Activated CD8-positive, alpha-beta memory T cell treated with anti-CD3 and anti-CD28 coated beads, Interleukin-2, amount 10 ng/mL, durations not matched to agents 7 days and 5 days (primary cell): ENCODE measurements around the gene NUP214. TPM values are rescaled to one million over a fixed set of nuclear protein-coding genes. Genes with fewer than 3 reads are reported as not detected.
"Not testable (repeated sequence)": the region's sequence is repeated elsewhere in the genome, so short reads cannot be mapped to it uniquely, and the experiment has no call there.

Experiments
- ATAC-seq: fragments of 150-1000 bp; cut with Tn5 transposase; one replicate; pipeline ENCODE4 v1.10.0; 2021; ENCODE audit warnings: moderate library complexity
- CTCF ChIA-PET: fragments of 350-600 bp; sonication (Branson Sonifier 250); formaldehyde crosslinking; loops from one replicate; lab custom pipeline; 2021; ENCODE audit warnings: antibody characterized with exemption; lab: Charles Lee
- DNase-seq: peaks from one replicate; pipeline ENCODE4 v3.0.0-alpha.2; 2020
- H3K27ac Mint-ChIP-seq: one replicate; pipeline ENCODE4 v1.8.0; 2021; ENCODE audit warnings: mild to moderate bottlenecking, mixed read lengths
- H3K27me3 Mint-ChIP-seq: one replicate; pipeline ENCODE4 v1.8.0; 2021; ENCODE audit warnings: mixed read lengths
- H3K36me3 Mint-ChIP-seq: one replicate; pipeline ENCODE4 v1.8.0; 2021; ENCODE audit warnings: mild to moderate bottlenecking, mixed read lengths
- H3K4me1 Mint-ChIP-seq: one replicate; pipeline ENCODE4 v1.8.0; 2021; ENCODE audit warnings: mixed read lengths
- H3K4me3 Mint-ChIP-seq: one replicate; pipeline ENCODE4 v1.8.0; 2021; ENCODE audit warnings: mild to moderate bottlenecking, moderate library complexity, mixed read lengths
- H3K9me3 Mint-ChIP-seq: one replicate; pipeline ENCODE4 v1.8.0; 2022; ENCODE audit warnings: low read depth, mixed read lengths
- total RNA-seq, 2 experiments: library from RNA; stranded (reverse); gene quantifications; one replicate each; pipeline ENCODE4 v1.2.3, GENCODE V29; 2021

The NUP214 gene
- total RNA-seq, 2 experiments from 2014 or later = 58.3 to 79.9 TPM

GRCh38 chr9:131140112-131140511, 14.7 kb downstream of the NUP214 start:
- Mint-ChIP-seq H3K36me3 (peaks cover 56% of the 10 kb centered on the region), H3K27me3 (no peaks in the 10 kb centered on the region), H3K4me3 (no peak overlapping the region), H3K4me1 (peaks cover 1% of the 10 kb centered on the region), H3K27ac (no peak overlapping the region), H3K9me3 (no peaks in the 10 kb centered on the region)
- CTCF ChIA-PET = interaction anchor here (1.1 to 1.2 kb wide), 2 partner anchors 15 to 196 kb away, joined by 3 to 8 read pairs; partner anchors contain the start of gene NUP214
- DNase-seq (no peak), ATAC-seq (no peak)

- CTCF ChIA-PET = interaction anchor here (1.1 kb wide), 1 partner anchor 196 kb away, joined by 8 read pairs; no protein-coding TSS in a partner anchor
- H3K4me1 Mint-ChIP-seq = peaks cover 1% of the 10 kb centered on the region
- H3K9me3 Mint-ChIP-seq = no peaks in the 10 kb centered on the region
- no peak for ATAC-seq
- peaks cover 59% of the 10 kb centered on the region for H3K36me3 Mint-ChIP-seq
- H3K27ac Mint-ChIP-seq = no peak overlapping the region
- DNase-seq = no peak
- no peaks in the 10 kb centered on the region for H3K27me3 Mint-ChIP-seq
- no peak overlapping the region for H3K4me3 Mint-ChIP-seq
Observed at GRCh38 chr9:131140550-131140949, 15.2 kb downstream of the NUP214 start.

- Mint-ChIP-seq H3K27ac (no peak overlapping the region), H3K4me1 (peaks cover 1% of the 10 kb centered on the region), H3K27me3 (no peaks in the 10 kb centered on the region), H3K4me3 (no peak overlapping the region), H3K36me3 (peaks cover 57% of the 10 kb centered on the region), H3K9me3 (no peaks in the 10 kb centered on the region)
- ATAC-seq = no peak
- no peak for DNase-seq
- CTCF ChIA-PET = no interaction called here
Observed at GRCh38 chr9:131142160-131142559, 16.8 kb downstream of the NUP214 start.

GRCh38 chr9:131144201-131144600, 18.8 kb downstream of the NUP214 start:
- Mint-ChIP-seq H3K4me3 (no peak overlapping the region), H3K27me3 (no peaks in the 10 kb centered on the region), H3K36me3 (peaks cover 59% of the 10 kb centered on the region), H3K9me3 (no peaks in the 10 kb centered on the region), H3K4me1 (peaks cover 1% of the 10 kb centered on the region), H3K27ac (peak overlapping the region; percentile 34)
- CTCF ChIA-PET = interaction anchor here (1.1 kb wide), 1 partner anchor 13 kb away, joined by 3 read pairs; no protein-coding TSS in a partner anchor
- ATAC-seq (no peak), DNase-seq (no peak)

GRCh38 chr9:131145245-131145644, 19.9 kb downstream of the NUP214 start:
- H3K27ac Mint-ChIP-seq = no peak overlapping the region
- no peaks in the 10 kb centered on the region for H3K27me3 Mint-ChIP-seq
- ATAC-seq (no peak), DNase-seq (no peak)
- H3K36me3 Mint-ChIP-seq = peaks cover 56% of the 10 kb centered on the region
- CTCF ChIA-PET = interaction anchor here (0.9 to 1.1 kb wide), 2 partner anchors 12 to 59 kb away, joined by 3 read pairs; no protein-coding TSS in a partner anchor
- H3K4me3 Mint-ChIP-seq = no peak overlapping the region
- peaks cover 4% of the 10 kb centered on the region for H3K4me1 Mint-ChIP-seq
- H3K9me3 Mint-ChIP-seq = no peaks in the 10 kb centered on the region

- ATAC-seq (no peak), DNase-seq (no peak)
- H3K4me3 Mint-ChIP-seq = no peak overlapping the region
- H3K27ac Mint-ChIP-seq = no peak overlapping the region
- no peaks in the 10 kb centered on the region for H3K27me3 Mint-ChIP-seq
- H3K9me3 Mint-ChIP-seq = no peaks in the 10 kb centered on the region
- CTCF ChIA-PET = interaction anchor here (0.6 to 1.0 kb wide), 4 partner anchors 11 to 190 kb away, joined by 3 to 4 read pairs (median 4); no protein-coding TSS in a partner anchor
- peaks cover 55% of the 10 kb centered on the region for H3K36me3 Mint-ChIP-seq
- peaks cover 4% of the 10 kb centered on the region for H3K4me1 Mint-ChIP-seq
Observed at GRCh38 chr9:131146186-131146585, 20.8 kb downstream of the NUP214 start.

GRCh38 chr9:131148276-131148675, 22.9 kb downstream of the NUP214 start:
- no peak for ATAC-seq
- Mint-ChIP-seq H3K9me3 (no peaks in the 10 kb centered on the region), H3K27me3 (no peaks in the 10 kb centered on the region), H3K4me3 (no peak overlapping the region), H3K27ac (no peak overlapping the region), H3K4me1 (peaks cover 4% of the 10 kb centered on the region), H3K36me3 (peaks cover 59% of the 10 kb centered on the region)
- CTCF ChIA-PET = no interaction called here
- no peak for DNase-seq

- Mint-ChIP-seq H3K4me1 (peaks cover 3% of the 10 kb centered on the region), H3K27me3 (no peaks in the 10 kb centered on the region), H3K27ac (no peak overlapping the region), H3K4me3 (no peak overlapping the region), H3K9me3 (no peaks in the 10 kb centered on the region), H3K36me3 (peaks cover 57% of the 10 kb centered on the region)
- CTCF ChIA-PET = interaction anchor here (0.6 kb wide), 1 partner anchor 32 kb away, joined by 3 read pairs; no protein-coding TSS in a partner anchor
- DNase-seq = no peak
- ATAC-seq = no peak
Observed at GRCh38 chr9:131148966-131149687, 23.7 kb downstream of the NUP214 start.

- Mint-ChIP-seq H3K27ac (no peak overlapping the region), H3K9me3 (no peaks in the 10 kb centered on the region), H3K4me3 (no peak overlapping the region), H3K36me3 (peaks cover 55% of the 10 kb centered on the region), H3K27me3 (no peaks in the 10 kb centered on the region), H3K4me1 (peaks cover 3% of the 10 kb centered on the region)
- DNase-seq (no peak), ATAC-seq (no peak)
- CTCF ChIA-PET = no interaction called here
Observed at GRCh38 chr9:131149688-131150053, 24.3 kb downstream of the NUP214 start.

- peaks cover 49% of the 10 kb centered on the region for H3K36me3 Mint-ChIP-seq
- peaks cover 3% of the 10 kb centered on the region for H3K4me1 Mint-ChIP-seq
- no peak overlapping the region for H3K27ac Mint-ChIP-seq
- ATAC-seq (no peak), DNase-seq (no peak)
- H3K27me3 Mint-ChIP-seq = no peaks in the 10 kb centered on the region
- CTCF ChIA-PET = interaction anchor here (0.6 to 1.1 kb wide), 2 partner anchors 24 to 183 kb away, joined by 3 read pairs; no protein-coding TSS in a partner anchor
- H3K4me3 Mint-ChIP-seq = no peak overlapping the region
- no peaks in the 10 kb centered on the region for H3K9me3 Mint-ChIP-seq
Observed at GRCh38 chr9:131153595-131153994, 28.2 kb downstream of the NUP214 start.

- H3K4me3 Mint-ChIP-seq, H3K9me3 Mint-ChIP-seq, H3K4me1 Mint-ChIP-seq, DNase-seq, H3K27me3 Mint-ChIP-seq, ATAC-seq, H3K27ac Mint-ChIP-seq: not testable (repeated sequence)
- CTCF ChIA-PET = interaction anchor here (1.6 kb wide), 1 partner anchor 178 kb away, joined by 3 read pairs; no protein-coding TSS in a partner anchor
- peaks cover 41% of the 10 kb centered on the region for H3K36me3 Mint-ChIP-seq
Observed at GRCh38 chr9:131158673-131159072, 33.3 kb downstream of the NUP214 start.

- no peak for DNase-seq
- H3K27ac Mint-ChIP-seq = no peak overlapping the region
- peaks cover 38% of the 10 kb centered on the region for H3K36me3 Mint-ChIP-seq
- no peaks in the 10 kb centered on the region for H3K27me3 Mint-ChIP-seq
- H3K9me3 Mint-ChIP-seq = no peaks in the 10 kb centered on the region
- CTCF ChIA-PET = interaction anchor here (1.0 kb wide), 1 partner anchor 595 kb away, joined by 3 read pairs; no protein-coding TSS in a partner anchor
- no peaks in the 10 kb centered on the region for H3K4me1 Mint-ChIP-seq
- no peak for ATAC-seq
- H3K4me3 Mint-ChIP-seq = no peak overlapping the region
Observed at GRCh38 chr9:131160416-131161112, 35.2 kb downstream of the NUP214 start.

- ATAC-seq (no peak), DNase-seq (no peak)
- Mint-ChIP-seq H3K4me1 (no peaks in the 10 kb centered on the region), H3K9me3 (no peaks in the 10 kb centered on the region), H3K4me3 (no peak overlapping the region), H3K36me3 (peaks cover 38% of the 10 kb centered on the region), H3K27ac (no peak overlapping the region), H3K27me3 (no peaks in the 10 kb centered on the region)
- CTCF ChIA-PET = interaction anchor here (1.0 to 1.2 kb wide), 2 partner anchors 10 to 594 kb away, joined by 3 read pairs; no protein-coding TSS in a partner anchor
Observed at GRCh38 chr9:131161585-131161984, 36.2 kb downstream of the NUP214 start.
